IPS-11a (cell line): ENCODE results near the gene CASD1.

Source experiments
- H3K4me3 ChIP-seq: one replicate; pipeline ENCODE4 v1.5.1; 2013; ENCODE audit warnings: low read depth, low read length, control low read depth

Gene CASD1

DNA sequence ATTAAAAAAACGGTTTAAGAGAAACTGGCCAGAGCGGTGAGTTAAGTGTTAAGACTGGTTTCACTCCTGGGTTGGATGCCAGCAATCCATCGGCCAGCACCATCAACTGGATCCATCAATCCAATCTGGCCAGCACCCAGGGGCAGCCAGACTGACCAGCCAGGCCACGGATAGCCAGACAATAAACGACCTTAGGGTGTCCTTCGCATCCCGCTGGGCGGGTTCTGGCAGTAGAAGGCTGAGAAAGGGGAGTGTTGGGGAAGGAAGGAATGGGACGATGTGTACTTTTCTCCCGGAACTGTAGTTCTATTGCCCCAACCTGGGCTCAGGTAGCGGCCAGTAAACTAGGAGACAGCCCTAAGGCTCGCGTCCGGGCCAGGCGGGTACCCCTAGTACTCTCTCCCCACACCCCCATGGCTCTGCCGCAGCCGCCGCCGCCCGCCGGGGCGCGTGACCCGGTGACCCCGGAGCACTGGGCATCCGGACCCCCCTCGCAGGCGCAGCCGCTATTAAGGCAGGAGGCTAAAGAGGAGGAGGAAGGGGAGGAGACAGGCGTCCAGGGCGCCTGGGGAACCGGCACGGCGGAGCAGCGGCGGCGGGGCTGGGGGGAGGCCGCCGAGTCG lies at the start of gene CASD1:
CASD1 (plus strand) TSS at position 546 of the 623 bp plus-strand sequence. CDS start 276 bp downstream, outside the sequence.
- peak within 1 kb of the TSS; percentile 78 for H3K4me3 ChIP-seq

DNA sequence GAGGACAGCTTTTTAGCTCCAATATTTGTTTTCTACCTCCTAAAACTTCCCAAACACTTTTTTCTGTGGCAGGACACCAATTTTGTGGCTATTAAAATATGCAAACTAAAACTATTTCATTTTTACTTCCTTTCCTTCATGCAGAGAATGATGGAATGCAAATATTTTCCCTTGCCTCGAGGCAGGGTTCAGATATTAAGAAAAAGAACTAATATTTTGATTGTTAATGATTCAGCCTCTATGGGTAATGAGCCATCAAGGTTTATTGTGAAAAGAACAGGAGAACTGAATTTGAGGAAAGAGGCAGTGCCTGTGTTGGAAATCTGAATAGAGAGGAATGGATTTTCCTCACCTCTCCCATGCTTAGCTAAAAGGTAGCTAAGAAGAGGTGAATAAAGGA lies 43.1 kb upstream of the CASD1 start:
- no peak overlapping the region for H3K4me3 ChIP-seq

DNA sequence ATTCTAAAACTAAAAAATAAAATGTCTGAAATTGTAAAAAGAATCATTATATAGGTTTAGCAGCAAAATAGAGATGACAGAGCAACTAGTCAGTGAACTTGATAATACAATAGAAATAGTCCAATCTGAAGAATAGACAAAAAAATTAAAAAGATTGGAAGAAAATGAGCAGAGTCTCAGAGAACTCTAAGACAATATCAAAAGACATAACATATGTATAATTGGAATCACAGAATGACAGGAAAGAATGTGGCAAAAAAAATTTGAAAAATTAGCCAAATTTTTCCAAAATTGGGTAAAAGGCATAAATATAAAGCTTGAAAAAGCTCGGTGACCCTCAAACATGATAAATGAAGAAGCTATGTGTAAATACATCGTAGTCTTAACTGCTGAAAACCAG lies 38.0 kb upstream of the CASD1 start:
- no peak overlapping the region for H3K4me3 ChIP-seq

DNA sequence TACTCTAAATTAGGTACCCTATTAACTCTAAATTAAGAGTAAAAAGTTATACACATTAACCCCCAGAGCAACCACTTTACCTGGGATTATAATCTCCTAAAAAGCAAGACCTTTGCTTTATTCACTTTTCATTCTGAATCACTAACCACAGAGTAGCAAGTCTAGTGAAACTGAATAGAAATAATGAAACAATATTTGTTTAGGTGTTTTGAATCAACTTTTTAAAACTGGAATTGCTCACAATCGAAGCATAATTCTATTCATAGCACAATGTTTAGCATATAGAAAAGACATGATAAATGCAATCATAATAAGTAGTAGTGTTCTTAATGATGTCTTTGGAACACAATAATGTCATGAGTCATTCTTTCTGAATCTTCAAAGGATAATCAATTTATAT lies 37.0 kb upstream of the CASD1 start:
- no peak overlapping the region for H3K4me3 ChIP-seq

DNA sequence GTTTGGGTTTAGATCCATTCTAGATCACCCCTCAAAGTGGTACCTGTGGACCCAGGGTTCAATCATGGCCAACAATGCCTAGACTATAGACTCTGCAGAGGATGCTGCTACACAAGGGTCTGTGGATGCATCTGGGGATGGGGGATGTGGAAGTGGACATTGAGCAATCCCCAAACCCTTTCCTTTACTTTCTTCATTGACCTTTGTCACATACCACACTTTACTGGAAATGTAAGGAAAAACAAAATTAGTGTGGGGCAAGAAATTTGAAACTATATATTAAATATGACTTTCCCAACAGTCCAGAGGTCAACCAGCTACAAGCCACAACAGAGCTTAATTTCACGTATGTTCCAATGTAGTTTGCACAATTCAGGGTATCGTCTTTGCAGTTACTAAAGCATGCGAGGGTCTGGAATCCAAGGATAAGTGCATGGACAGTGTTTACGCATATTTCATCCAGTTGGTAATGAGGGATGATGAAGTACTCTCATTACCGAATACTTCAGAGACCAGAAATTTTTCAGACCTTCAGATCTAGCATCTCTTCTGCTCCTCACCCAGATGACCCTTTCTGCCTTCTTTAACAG lies 33.3 kb upstream of the CASD1 start:
- no peak overlapping the region for H3K4me3 ChIP-seq

DNA sequence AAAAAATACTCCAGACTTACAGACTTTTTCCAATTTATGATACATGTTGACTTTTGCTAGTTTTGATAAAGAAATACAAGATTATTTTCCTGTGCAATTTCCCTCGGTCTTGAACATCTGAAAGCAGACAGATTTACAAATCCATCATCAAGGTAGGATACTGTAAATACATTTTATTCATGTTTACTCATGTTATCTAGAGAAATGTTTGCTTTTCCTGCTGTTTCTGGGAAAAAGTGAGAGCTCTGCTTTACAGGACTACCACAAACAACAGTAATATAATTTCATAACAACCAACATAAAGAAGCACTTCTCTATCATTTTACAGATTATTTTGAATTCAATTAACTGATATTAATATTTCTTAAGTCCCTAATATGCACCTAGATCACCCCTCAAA lies 31.7 kb upstream of the CASD1 start:
- no peak overlapping the region for H3K4me3 ChIP-seq

DNA sequence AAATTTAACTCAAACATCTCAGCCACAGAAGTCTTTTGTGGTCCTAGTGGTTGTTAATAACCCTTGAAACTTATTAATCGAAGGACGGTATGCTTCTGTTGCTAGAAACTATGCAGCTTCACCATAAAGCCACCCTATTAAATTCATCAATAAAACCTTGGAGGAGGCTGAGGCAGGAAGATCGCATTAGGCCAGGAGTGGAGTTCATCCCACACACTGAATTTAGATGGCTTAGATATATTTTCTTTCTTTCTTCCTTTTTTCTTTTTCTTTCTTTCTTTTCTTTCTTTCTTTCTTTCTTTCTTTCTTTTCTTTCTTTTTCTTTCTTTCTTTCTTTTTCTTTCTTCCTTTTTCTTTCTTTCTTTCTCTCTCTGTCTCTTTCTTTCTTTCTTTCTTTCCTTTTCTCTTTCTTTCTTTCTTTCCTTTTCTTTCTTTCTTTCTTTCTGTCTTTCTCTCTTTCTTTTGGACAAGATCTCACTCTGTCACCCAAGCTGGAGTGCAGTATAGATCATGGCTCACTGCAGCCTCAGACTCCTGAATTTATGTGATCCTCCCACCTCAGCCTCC lies 30.9 kb upstream of the CASD1 start:
- H3K4me3 ChIP-seq = no peak overlapping the region

DNA sequence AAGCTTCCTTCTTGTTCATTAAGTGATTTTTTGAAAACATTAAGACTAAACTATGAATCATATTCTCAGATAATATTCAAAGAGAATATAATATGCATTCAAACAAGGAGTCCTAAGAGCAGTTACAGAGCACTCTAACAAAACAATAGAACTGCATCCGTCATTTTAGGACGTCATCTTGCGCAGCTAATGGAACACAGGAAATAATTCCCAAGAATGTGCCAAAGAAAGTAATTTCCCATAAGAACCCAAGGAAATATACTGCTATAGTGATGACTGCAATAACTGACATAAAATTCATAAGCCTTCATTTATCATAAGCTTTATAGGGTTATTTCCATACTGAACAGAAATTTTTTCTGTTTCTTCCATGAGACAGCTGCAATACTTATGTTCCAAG lies 28.3 kb upstream of the CASD1 start:
- no peak overlapping the region for H3K4me3 ChIP-seq

DNA sequence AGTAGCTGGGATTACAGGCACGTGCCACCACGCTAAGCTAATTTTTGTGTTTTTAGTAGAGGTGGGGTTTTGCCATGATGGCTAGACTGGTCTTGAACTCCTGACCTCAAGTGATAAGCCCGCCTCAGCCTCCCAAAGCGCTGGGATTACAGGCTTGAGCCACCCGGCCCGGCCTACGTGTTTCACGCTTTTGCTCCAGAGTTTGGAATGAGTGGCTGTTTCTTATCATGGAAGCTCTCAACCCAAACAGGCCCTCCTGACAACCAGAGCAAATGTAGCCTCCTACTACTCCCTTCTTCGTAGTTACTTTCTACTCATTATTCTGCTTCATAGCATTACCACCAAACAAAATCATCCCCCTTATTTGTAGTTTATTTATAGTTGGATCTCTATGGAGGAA lies 26.8 kb upstream of the CASD1 start:
- no peak overlapping the region for H3K4me3 ChIP-seq

DNA sequence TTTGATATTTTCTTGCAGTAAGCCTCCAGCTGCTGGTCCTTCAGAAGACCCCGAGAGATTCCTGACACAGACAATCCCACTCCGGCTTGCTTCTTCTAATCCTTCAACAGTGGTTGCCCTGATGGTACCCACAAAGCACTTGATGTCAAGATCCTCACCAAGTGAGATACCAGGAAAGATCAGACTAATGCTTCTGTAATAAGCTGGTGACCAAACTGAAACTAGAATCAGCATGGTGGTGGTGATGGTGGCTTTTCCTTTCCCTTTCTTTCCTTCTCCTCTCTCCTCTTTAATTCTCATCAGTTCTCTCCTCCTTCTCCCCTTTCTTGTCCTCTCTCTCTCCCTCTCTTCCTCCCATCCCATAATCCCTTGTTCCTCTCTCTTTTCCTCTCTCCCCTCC lies 25.8 kb upstream of the CASD1 start:
- H3K4me3 ChIP-seq = no peak overlapping the region

DNA sequence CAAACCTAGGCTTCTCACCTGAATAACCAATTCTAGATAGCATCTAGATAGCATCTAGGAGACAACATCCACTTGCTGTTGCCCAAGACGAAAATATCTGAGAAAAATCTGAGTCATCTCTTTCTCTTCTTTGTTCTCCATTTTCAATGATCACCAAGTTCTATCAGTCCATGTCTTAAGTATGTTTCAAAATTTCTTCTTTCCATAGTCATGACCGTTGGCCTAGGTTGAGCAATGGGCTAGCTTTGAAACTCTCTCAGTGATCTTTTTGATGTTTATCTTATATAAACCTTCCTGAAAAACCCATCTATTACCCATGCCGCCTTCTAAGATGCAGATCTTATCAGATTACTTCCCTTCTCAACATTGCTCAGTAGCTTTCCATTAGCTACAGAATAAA lies 23.4 kb upstream of the CASD1 start:
- H3K4me3 ChIP-seq = no peak overlapping the region

DNA sequence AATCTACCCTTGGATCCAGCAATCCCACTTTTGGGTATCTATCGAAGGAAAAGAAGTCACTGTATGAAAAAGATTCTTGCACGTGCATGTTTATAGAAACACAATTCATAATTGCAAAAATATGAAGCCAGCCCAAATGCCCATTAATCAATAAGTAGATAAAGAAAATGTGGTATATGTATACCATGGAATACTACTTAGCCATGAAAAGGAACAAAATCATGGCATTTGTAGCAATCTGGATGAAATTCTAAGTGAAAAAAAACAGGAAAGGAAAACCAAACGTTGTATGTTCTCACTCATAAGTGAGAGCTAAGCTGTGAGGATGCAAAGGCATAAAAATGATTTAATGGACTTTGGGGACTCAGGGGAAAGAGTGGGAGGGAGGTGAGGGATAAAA lies 18.2 kb upstream of the CASD1 start:
- no peak overlapping the region for H3K4me3 ChIP-seq

DNA sequence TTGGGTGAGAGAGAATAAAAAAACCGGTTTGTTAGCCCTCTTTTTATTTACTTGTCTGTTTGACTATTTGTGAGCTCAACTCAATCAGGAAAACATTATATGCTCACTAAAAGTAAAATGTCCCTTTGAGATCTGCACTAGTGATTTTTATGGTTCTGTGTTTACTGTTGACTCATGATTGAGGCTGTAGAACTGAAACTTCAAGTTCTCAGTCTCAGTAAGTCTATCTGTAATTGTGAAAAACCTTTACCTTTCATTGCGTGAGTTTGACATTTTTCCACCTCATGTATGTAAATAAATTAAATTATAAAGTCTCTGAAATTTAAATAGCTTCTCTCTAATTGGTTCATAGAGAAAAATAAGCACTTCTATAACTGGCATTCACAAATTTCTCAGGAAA lies 17.0 kb upstream of the CASD1 start:
- no peak overlapping the region for H3K4me3 ChIP-seq

DNA sequence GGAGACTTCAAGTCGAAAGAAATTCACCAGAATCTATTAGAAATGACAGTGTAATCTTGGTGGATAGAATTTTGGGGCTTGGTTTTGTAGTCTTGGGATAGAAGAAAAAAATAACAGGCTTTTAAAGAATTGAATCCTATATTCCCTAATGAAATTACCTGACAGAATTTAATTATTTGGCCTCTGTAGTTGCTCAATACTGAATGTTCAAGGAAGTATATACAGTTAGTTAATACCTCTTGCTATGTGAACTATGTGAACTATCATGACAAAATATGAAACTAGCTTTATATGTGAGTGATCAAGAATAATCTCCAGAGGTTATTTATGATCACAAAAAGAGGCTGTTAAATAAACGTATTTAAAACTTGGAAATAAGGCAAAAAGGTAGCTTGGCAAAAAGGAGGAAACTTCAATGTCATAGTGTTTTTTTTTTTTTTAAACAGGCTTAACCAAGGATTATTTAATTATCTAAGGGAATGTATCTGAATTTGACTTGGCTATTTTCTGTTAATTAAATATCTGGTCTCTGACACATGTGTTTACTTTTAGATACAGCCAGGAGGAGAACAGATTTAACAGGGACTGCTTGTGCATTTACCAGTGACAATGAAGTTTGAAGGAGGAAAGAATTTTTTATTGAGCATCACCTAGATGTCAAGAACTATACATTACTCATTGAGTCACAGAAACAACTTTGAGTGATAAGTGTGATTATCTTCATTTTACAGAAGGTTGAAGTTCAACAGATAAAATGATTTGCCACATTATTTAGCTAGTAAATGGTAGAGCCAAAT lies 11.5 kb upstream of the CASD1 start:
- no peak overlapping the region for H3K4me3 ChIP-seq

DNA sequence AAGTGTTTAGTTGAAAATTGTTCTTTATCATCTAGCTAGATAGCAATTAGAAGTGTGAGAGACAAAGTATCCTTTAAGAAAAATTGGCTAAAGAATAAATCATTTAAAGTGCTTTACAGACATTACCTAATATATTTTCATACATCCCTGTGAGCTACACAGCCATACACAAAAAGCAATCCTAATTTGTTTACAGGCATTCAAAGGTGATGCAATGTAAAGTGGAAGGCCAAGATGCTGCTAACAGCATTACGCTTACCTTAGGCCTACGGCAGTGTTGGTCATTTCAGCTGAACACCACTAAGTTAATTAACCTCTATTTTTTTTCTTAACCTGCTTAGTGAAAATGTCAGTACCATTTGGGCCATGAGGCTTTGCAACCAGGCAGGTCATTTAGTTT lies 10.7 kb upstream of the CASD1 start:
- H3K4me3 ChIP-seq = no peak overlapping the region

DNA sequence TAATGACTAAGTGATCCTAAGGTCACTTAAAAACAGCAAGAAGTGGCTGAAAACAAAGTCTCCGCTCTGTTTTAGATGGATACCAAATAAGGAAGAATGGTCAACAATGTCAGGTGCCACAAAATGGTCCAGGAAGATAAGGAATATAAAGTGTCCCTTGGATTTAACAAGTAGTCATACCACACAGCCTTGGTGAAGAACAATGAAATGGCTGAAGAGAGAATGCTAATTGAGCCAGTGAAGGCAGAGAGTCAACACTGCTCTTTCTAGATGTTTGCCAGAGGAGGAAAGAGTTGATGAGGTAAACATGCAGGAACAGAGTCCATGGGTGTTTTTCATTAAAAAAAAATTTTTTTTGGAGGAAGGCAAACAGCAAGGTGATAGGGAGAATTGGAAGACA lies 2.1 kb upstream of the CASD1 start:
- no peak overlapping the region for H3K4me3 ChIP-seq

DNA sequence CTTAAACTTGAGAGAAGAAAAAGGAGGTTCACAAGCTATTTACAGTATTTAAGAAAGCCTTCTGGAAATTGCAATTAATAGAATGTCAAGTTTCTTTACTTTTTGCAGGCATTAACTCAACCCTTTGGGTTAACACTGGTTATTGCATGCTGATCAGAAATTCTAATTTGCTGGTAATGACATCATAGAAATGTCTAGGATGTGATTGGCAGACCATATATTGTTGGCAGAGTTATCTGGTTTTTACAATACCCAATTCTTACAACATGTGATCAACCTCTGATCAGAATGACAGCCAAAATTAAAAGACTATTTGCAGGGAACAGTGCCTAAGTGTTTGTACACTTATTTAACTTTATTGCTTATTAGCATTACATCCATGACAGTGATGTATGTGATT lies 1.6 kb upstream of the CASD1 start:
- H3K4me3 ChIP-seq = no peak overlapping the region

DNA sequence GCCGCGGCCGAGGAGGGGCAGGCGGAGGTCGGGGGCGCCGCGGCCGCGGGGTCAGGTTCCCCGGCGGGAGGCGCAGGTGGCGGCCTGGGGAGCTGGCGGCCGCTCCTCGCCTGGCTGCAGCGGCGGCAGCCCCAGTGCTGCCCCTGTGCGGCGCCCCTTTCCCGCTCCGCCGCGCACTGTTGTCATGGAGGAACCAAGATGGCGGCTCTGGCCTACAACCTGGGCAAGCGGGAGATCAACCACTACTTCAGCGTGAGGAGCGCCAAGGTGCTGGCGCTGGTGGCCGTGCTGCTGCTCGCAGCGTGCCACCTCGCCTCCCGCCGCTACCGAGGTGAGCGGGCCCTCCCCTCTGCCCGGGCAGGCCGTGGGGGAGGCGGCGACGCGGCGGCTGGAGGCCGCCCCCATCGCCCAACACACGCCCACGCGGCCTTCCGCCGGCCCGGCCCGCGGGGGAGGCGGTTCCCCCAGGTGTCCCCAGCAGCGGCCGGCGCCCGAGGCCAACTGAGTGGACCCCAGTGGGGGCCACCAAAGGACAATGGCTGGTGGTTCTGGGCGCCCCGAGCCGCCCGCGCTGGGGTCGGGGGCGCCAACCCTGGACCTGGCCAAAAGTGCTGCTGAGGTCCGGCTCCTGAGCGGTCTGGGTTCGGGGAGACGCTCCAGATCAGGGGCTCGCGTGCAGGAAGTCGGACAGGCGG lies 425 bp downstream of the CASD1 start:
- peak overlapping the region; percentile 78 for H3K4me3 ChIP-seq

DNA sequence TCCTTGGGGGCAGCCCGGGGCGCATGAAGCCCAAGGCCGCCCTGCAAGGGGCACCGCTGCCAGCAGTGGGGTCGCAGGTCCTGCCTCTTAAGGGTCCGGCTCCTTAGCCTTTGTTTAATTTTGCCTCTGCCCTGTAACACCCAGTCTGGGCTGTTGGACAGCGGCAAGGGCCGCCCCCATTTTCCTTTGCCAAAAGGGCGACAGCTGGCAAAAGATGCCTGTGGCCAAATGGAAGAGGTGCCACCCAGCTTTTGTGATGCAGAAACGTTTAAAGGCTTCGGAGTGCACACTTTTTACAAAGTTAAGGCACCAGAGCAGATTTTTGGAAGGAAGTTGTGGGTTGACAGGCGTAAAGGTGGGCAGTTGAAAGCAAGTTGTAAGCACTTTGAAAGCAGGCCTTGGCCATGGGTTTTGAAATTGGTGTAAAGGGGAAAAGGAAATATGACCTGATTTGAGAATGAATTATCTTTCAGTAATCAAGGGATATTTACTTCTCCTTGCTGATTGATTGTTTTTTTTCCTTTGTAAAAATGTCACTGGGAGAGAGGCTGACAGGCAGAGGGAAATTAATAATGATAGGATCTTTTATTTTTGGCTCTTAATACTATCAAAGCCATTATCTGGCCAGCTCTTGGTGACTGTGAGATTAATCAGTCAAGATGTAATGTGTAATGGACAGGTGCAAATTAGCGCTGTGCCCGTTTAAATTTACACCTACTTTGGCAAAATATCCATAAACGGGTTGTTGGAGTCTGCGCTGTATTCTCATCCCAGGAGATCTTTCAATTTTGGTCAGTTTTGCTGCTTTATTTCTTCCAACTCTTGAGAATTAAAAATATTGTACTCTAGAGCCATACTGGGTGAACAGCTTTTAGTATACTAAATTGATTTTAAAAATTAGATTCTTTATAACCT lies 1.2 kb downstream of the CASD1 start:
- peak overlapping the region; percentile 78 for H3K4me3 ChIP-seq

DNA sequence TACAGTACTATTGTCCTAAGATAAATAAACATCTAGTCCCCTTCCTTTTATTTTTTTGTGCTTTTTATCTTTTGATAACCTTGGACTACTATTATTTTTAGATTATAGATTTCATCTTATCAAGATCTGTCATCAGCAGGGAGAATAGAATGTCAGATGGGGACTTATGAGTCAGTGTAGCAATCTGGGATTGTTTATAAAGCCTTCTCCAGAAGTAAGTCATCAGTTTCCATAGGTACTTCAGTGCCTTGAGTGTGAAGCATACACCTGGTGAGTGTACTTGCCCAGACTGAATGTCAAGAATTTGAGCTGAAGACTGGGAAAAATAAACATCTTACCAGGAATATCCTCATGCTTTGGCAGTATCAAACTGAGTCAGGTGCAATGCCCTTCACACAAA lies 2.1 kb downstream of the CASD1 start:
- H3K4me3 ChIP-seq = no peak overlapping the region
